NCI-H345 (cell line): Measurements from ENCODE around the gene OPN4.

Source experiments
- DNase-seq: peaks from one replicate; lab custom pipeline; 2025; lab: John Stamatoyannopoulos, UW

OPN4 gene

GRCh38 chr10:86699991-86700840 lies 45.9 kb downstream of the OPN4 start:
- DNase-seq = no peak

- DNase-seq = no peak
These were observed 46.7 kb downstream of the OPN4 start for GRCh38 chr10:86700851-86701617.

- no peak for DNase-seq
These were observed 48.8 kb downstream of the OPN4 start for GRCh38 chr10:86703176-86703575.

GRCh38 chr10:86705139-86705538 lies 50.8 kb downstream of the OPN4 start:
- no peak for DNase-seq

GRCh38 chr10:86705905-86706304 lies 51.6 kb downstream of the OPN4 start:
- DNase-seq = no peak

GRCh38 chr10:86706401-86706841 lies 52.1 kb downstream of the OPN4 start:
- no peak for DNase-seq

- DNase-seq = no peak
These were observed 52.6 kb downstream of the OPN4 start for GRCh38 chr10:86706977-86707376.

- no peak for DNase-seq
These were observed 53.2 kb downstream of the OPN4 start for GRCh38 chr10:86707505-86707904.

- DNase-seq = no peak
These were observed 53.9 kb downstream of the OPN4 start for GRCh38 chr10:86708068-86708782.

- DNase-seq = no peak
These were observed 54.5 kb downstream of the OPN4 start for GRCh38 chr10:86708783-86709380.

- no peak for DNase-seq
These were observed 55.2 kb downstream of the OPN4 start for GRCh38 chr10:86709396-86710185.

GRCh38 chr10:86710987-86711512 lies 56.7 kb downstream of the OPN4 start:
- DNase-seq = peak; percentile 71

GRCh38 chr10:86711513-86712316 lies 57.4 kb downstream of the OPN4 start:
- peak; percentile 39 for DNase-seq

- no peak for DNase-seq
These were observed 58.0 kb downstream of the OPN4 start for GRCh38 chr10:86712317-86712707.

GRCh38 chr10:86715156-86715795 lies 60.9 kb downstream of the OPN4 start:
- no peak for DNase-seq

GRCh38 chr10:86715836-86716235 lies 61.5 kb downstream of the OPN4 start:
- DNase-seq = no peak
